Measurements from ENCODE around the gene LRRC8A. TPM values are rescaled to one million over a fixed set of nuclear protein-coding genes. Genes with fewer than 3 reads are reported as not detected.
A peak's percentile ranks its signal among the peaks of the same experiment; 100 is the strongest.

LRRC8A gene
- total RNA-seq, 2 donors from 2014 or later: 45.3 to 65.9 TPM

DNA sequence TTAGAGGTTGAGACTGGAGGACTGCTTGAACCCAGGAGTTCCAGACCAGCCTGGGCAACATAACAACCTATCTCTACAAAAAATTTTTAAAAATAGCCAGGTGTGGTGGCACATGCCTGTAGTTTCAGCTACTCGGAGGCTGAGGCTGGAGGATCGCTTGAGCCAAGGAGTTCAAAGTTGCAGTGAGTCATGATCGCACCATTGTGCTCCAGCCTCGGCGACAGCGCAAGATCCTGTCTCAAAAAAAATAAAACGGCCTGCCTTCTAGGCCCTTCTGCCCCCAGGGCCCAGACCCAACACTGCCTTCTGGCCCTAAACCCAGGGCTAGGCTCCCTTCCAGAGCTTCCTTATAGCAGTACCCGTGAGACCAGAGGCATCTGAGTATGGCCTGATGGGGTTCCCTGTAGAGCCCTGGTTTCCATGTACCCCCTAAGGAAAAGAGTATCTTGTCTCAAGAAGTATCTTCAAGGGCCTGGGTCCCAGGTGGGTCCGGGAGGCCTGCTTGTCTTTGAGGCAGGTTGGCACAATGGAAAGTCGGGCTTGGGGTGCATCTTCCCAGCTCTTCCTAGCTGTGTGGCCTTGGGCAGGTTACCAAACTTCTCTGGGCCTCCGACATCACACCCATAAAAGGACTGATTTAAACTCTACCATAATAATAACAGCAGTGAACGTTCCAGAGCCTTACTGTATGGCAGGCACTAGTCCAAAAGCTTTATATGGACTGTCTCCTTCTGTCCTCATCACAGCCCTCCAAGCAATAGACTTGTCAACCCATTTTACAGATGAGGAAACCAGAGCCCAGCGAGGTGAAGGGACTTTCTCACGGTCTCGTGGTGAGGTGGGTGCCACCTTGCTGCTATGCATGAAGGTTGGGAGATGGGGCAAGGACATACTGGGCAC is 9.6 kb downstream of the LRRC8A start:
- Histone ChIP-seq H3K4me3 (peak overlapping the region in 1 of 2 donors; percentile 29), H3K36me3 (peaks cover 76% of the 10 kb centered on the region), H3K9me3 (no peaks in the 10 kb centered on the region), H3K27me3 (no peaks in the 10 kb centered on the region), H3K4me1 (peaks cover 0 to 54% of the 10 kb centered on the region in 2 donors), H3K27ac (peak overlapping the region; percentile 85 to 90)
- TF ChIP-seq, protein P1, sequence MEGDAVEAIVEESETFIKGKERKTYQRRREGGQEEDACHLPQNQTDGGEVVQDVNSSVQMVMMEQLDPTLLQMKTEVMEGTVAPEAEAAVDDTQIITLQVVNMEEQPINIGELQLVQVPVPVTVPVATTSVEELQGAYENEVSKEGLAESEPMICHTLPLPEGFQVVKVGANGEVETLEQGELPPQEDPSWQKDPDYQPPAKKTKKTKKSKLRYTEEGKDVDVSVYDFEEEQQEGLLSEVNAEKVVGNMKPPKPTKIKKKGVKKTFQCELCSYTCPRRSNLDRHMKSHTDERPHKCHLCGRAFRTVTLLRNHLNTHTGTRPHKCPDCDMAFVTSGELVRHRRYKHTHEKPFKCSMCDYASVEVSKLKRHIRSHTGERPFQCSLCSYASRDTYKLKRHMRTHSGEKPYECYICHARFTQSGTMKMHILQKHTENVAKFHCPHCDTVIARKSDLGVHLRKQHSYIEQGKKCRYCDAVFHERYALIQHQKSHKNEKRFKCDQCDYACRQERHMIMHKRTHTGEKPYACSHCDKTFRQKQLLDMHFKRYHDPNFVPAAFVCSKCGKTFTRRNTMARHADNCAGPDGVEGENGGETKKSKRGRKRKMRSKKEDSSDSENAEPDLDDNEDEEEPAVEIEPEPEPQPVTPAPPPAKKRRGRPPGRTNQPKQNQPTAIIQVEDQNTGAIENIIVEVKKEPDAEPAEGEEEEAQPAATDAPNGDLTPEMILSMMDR (IDR thresholded peaks at IDR 0.05): no peak
- DNase-seq (ENCODE audit: low spot score): no peak

DNA sequence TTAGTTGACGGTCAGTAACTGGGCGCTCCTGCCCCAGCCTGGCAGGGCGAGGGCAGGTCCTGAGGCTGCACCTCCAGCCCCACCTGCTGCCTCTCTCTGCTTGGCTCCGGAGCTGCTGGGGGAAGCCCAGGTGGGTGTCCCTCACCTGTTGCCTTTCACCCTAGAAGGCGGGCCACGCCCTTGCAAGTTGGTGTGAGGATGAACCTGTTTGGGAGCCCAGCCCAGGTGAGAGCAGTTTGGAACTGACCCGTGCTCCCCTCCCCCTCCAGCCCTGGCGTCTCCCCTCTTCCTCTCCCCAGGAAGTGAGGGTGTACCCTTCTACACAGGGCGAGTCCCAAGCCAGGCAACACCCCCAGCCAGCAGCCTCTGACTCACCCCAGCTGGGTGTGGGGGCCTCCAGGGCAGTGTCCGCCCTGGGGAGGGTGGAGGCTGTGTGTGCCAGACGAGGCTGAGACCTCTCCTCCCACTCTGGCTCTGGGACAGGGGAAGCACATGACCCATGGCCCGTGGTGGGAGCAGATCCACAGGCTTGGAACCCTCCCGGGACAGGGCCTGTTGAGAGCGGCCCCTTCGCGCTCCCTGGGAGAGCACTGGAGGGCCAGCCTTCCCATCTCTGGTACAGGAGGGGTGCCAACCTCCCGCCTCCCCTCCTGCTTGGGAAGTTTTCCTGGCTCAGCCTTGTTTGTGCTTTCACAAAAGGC is 10.4 kb downstream of the LRRC8A start:
- TF ChIP-seq, protein P1 (IDR thresholded peaks at IDR 0.05): no peak
- H3K36me3 ChIP-seq: peaks cover 75% of the 10 kb centered on the region
- H3K27ac ChIP-seq: peak overlapping the region; percentile 85 to 90
- no peaks in the 10 kb centered on the region for H3K27me3 ChIP-seq
- peak overlapping the region in 1 of 2 donors; percentile 29 for H3K4me3 ChIP-seq
- no peaks in the 10 kb centered on the region for H3K9me3 ChIP-seq
- peaks cover 0 to 47% of the 10 kb centered on the region in 2 donors for H3K4me1 ChIP-seq
- peak; percentile 94 for DNase-seq (ENCODE audit: low spot score)

DNA sequence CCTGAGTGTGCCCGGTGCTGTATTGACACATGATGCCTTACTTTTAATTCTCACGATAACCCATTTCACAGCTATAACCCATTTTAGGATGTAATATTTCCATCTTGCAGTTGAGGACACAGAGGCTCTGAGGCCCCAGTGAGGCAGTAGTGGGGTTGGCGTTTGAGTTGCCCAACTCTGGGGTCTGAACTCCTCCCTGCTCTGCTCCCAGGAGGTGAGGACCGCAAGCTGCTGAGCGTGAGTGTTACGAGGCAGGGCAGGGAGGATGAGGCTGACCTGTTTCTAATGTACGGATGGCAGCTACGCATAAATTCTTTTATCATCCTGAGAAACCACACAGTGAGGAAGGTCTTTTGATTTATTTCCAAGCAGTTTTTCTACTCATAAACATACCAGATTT is 11.4 kb downstream of the LRRC8A start:
- H3K36me3 ChIP-seq: peaks cover 74% of the 10 kb centered on the region
- no peaks in the 10 kb centered on the region for H3K9me3 ChIP-seq
- no peak for DNase-seq (ENCODE audit: low spot score)
- TF ChIP-seq, protein P1 (IDR thresholded peaks at IDR 0.05): no peak
- no peak overlapping the region for H3K4me3 ChIP-seq
- peaks cover 0 to 42% of the 10 kb centered on the region in 2 donors for H3K4me1 ChIP-seq
- peak overlapping the region; percentile 85 to 90 for H3K27ac ChIP-seq
- no peaks in the 10 kb centered on the region for H3K27me3 ChIP-seq

DNA sequence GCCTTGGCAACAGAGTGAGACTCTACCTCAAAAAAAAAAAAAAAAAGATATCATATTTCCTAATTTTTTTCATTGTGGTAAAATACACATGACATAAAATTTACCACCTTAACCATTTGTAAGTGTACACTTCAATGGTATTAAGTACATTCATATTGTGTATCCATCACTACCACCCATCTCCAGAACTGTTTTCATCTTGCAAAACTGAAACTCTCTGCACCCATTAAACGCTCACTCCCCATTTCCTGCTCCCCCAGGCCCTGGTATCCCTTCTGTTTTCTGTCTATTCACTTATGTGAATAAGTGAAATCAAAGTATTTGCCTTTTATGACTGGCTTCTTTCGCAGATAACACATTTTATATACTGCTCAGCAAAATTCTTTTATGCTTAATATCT is 12.8 kb downstream of the LRRC8A start:
- H3K27ac ChIP-seq: no peak overlapping the region
- no peaks in the 10 kb centered on the region for H3K9me3 ChIP-seq
- H3K36me3 ChIP-seq: peaks cover 71% of the 10 kb centered on the region
- peaks cover 0 to 50% of the 10 kb centered on the region in 2 donors for H3K4me1 ChIP-seq
- TF ChIP-seq, protein P1 (IDR thresholded peaks at IDR 0.05): no peak
- no peak overlapping the region for H3K4me3 ChIP-seq
- no peaks in the 10 kb centered on the region for H3K27me3 ChIP-seq
- no peak for DNase-seq (ENCODE audit: low spot score)

DNA sequence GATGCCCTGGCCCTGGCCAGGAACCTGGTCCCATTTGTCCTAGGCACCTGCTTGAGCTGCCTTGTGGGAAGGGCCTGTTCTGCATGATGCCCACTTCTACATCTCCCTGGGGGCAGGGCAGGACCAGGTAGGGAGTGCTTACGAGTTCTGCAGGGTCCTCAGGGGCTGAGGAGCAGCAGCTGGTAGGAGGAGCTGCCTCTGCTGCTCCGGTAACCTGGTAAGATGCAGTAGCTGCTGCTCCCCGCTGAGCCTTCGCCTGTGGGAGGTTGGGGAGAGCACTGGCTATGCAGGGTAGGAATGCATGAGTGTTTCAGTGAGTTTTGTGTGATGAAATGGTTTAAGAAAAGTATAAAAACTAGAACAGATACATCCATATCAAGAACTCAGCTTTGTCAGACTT is 13.6 kb downstream of the LRRC8A start:
- no peak overlapping the region for H3K4me3 ChIP-seq
- no peaks in the 10 kb centered on the region for H3K27me3 ChIP-seq
- peaks cover 0 to 56% of the 10 kb centered on the region in 2 donors for H3K4me1 ChIP-seq
- TF ChIP-seq, protein P1 (IDR thresholded peaks at IDR 0.05): no peak
- no peak overlapping the region for H3K27ac ChIP-seq
- DNase-seq (ENCODE audit: low spot score): no peak
- H3K36me3 ChIP-seq: peaks cover 63% of the 10 kb centered on the region
- no peaks in the 10 kb centered on the region for H3K9me3 ChIP-seq
